NT2/D1 (cell line): ENCODE measurements around the gene MLPH.

Experiments used
- SUZ12 ChIP-seq: IDR thresholded peaks from 2 replicates; pipeline ENCODE4 v1.6.1; 2011; ENCODE audit not compliant: insufficient read length, insufficient read depth; ENCODE audit errors: extremely low read depth
- YY1 ChIP-seq: IDR thresholded peaks from 2 replicates; pipeline ENCODE4 v1.6.1; 2011; ENCODE audit not compliant: insufficient read length, insufficient read depth
- ZNF274 ChIP-seq: IDR thresholded peaks from 2 replicates; pipeline ENCODE4 v1.6.1; 2011; ENCODE audit warnings: mild to moderate bottlenecking, low read depth, low read length

- TF ChIP-seq ZNF274 (no peak), YY1 (no peak), SUZ12 (no peak)
These were observed 1.2 kb downstream of the MLPH start for GRCh38 chr2:237488295-237488694.
